Measurements from ENCODE around the gene STIM1.

- TF ChIP-seq TAF1 (IDR thresholded peaks at IDR 0.05; ENCODE audit: borderline replicate concordance, low read depth, low read length) (no peak), POLR2AphosphoS5 (IDR thresholded peaks at IDR 0.05; ENCODE audit: low read depth, low read length) (no peak), POLR2A (IDR thresholded peaks at IDR 0.05; ENCODE audit: low read depth, low read length) (no peak)
These were observed 227.7 kb downstream of the STIM1 start for GRCh38 chr11:4083198-4083597.

All from GM12892 (cell line).